ENCODE measurements around the gene UBQLN2. TPM values are rescaled to one million over a fixed set of nuclear protein-coding genes. Genes with fewer than 3 reads are reported as not detected.
"Not testable (repeated sequence)": the region's sequence is repeated elsewhere in the genome, so short reads cannot be mapped to it uniquely, and the experiment has no call there.

The UBQLN2 gene
- total RNA-seq, 1 experiment from 2014 or later: 22.6 TPM

DNA sequence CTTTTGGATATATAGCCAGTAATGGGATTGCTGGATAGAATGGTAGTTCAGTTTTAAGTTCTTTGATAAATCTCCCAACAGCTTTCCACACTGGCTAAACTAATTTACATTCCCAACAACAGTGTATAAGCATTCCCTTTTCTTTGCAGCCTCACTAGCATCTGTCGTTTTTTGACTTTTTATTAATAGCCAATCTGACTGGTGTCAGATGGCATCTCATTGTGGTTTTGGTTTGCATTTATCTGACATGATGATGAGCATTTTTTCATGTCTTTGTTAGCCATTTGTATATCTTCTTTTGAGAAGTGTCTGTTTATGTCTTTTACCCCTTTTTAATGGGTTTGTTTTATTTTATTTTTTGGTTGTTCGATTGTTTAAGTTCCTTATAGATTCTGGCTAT is 13.3 kb downstream of the UBQLN2 start:
- no peaks in the 10 kb centered on the region for H3K9me3 Mint-ChIP-seq (ENCODE audit: unreplicated experiment)
- intact Hi-C loops (cut with micrococcal nuclease; ENCODE audit: unreplicated experiment): no loop called here
- ChIA-PET CTCF (no interaction called here), POLR2A (no interaction called here)
- peaks cover 4% of the 10 kb centered on the region for H3K36me3 Mint-ChIP-seq (ENCODE audit: insufficient read depth, unreplicated experiment)
- Histone ChIP-seq H3K36me3 (ENCODE audit: control insufficient read depth, insufficient read depth, low read length) (no peaks in the 10 kb centered on the region; the same call in 1 of the 2 replicates), H3K9me3 (no peaks in the 10 kb centered on the region), H3K4me3 (ENCODE audit: low read depth, low read length) (no peak overlapping the region), H3K27me3 (replicated peaks; ENCODE audit: control insufficient read depth, insufficient read depth, low read length) (no peaks in the 10 kb centered on the region), H3K4me1 (no peaks in the 10 kb centered on the region)
- no peaks in the 10 kb centered on the region for H3K27me3 Mint-ChIP-seq (ENCODE audit: insufficient read depth, unreplicated experiment)
- no peak overlapping the region for H3K4me3 Mint-ChIP-seq (ENCODE audit: unreplicated experiment)
- TF ChIP-seq, protein P1, sequence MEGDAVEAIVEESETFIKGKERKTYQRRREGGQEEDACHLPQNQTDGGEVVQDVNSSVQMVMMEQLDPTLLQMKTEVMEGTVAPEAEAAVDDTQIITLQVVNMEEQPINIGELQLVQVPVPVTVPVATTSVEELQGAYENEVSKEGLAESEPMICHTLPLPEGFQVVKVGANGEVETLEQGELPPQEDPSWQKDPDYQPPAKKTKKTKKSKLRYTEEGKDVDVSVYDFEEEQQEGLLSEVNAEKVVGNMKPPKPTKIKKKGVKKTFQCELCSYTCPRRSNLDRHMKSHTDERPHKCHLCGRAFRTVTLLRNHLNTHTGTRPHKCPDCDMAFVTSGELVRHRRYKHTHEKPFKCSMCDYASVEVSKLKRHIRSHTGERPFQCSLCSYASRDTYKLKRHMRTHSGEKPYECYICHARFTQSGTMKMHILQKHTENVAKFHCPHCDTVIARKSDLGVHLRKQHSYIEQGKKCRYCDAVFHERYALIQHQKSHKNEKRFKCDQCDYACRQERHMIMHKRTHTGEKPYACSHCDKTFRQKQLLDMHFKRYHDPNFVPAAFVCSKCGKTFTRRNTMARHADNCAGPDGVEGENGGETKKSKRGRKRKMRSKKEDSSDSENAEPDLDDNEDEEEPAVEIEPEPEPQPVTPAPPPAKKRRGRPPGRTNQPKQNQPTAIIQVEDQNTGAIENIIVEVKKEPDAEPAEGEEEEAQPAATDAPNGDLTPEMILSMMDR (IDR thresholded peaks at IDR 0.05; ENCODE audit: insufficient read depth in 1 of 2, low read depth in 1 of 2, low read length in 1 of 2, severe bottlenecking in 1 of 2, unreplicated experiment in 1 of 2): no peak
- no TSS peak for BruUV-seq (replicated peaks)
- no peaks in the 10 kb centered on the region for H3K4me1 Mint-ChIP-seq (ENCODE audit: low read depth, unreplicated experiment)
- no peak overlapping the region for H3K27ac Mint-ChIP-seq (ENCODE audit: unreplicated experiment)
- DNase-seq: no peak

DNA sequence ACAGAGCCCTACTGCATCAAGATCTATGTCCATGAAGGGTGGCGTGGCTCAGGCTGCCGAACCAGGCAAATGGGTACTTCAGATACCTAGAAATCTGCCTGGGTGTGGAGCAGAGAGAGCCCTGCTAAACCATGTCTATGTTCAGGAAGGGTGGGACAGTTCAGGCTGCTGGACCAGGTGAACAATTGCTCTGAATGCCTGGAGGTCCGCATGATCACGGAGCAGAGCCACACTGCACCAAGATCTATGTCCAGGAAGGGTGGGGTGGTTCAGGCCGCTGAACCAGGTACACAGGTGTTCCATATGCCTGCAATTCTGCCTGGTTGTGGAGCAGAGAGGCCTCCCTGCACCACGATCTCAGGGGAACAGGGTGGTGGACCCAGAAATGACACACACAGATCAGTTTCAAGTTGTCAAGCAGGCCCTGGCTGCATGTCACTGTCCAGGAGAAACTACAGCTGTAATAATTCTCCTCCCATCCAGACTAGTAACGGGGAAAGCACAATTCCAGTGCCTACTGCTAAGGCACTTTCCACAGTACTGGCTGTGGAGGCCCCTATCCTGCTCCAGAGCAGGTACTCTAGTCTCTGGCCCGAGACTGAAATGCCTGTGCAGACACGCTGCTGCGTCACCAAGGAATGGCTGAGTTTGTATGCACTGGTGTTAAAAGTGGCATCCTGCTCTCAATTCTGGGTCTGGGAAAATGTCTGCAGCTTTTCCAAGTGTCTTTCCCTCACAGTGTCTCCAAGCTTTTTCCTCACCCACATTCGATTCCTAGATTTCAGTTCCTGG is 25.2 kb downstream of the UBQLN2 start:
- no peak overlapping the region for H3K27ac Mint-ChIP-seq (ENCODE audit: unreplicated experiment)
- CTCF ChIA-PET: no interaction called here
- no TSS peak for BruUV-seq (replicated peaks)

DNA sequence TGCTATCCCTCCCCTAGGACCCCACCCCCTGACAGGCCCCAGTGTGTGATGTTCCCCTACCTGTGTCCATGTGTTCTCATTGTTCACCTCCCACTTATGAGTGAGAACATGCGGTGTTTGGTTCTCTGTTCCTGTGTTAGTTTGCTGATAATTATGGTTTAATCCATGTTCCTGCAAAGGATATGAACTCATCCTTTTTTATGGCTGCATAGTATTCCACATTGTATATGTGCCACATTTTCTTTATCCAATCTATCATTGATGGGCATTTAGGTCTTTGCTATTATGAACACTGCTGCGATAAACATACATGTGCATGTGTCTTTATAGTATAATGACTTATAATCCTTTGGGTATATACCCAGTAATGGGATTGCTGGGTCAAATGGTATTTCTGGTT is 28.4 kb downstream of the UBQLN2 start:
- intact Hi-C loops (cut with micrococcal nuclease; ENCODE audit: unreplicated experiment); H3K27me3 Mint-ChIP-seq (ENCODE audit: insufficient read depth, unreplicated experiment); BruUV-seq (replicated peaks); H3K27me3 ChIP-seq (replicated peaks; ENCODE audit: control insufficient read depth, insufficient read depth, low read length); H3K36me3 Mint-ChIP-seq (ENCODE audit: insufficient read depth, unreplicated experiment); H3K27ac Mint-ChIP-seq (ENCODE audit: unreplicated experiment); H3K4me3 ChIP-seq (ENCODE audit: low read depth, low read length); H3K4me3 Mint-ChIP-seq (ENCODE audit: unreplicated experiment); H3K9me3 ChIP-seq; H3K4me1 ChIP-seq; DNase-seq; H3K36me3 ChIP-seq (ENCODE audit: control insufficient read depth, insufficient read depth, low read length); H3K4me1 Mint-ChIP-seq (ENCODE audit: low read depth, unreplicated experiment); POLR2A ChIA-PET; CTCF ChIA-PET: not testable (repeated sequence)
- peaks cover 10% of the 10 kb centered on the region for H3K9me3 Mint-ChIP-seq (ENCODE audit: unreplicated experiment)

More for the DNA sequence above, 25.2 kb downstream of the UBQLN2 start:
- H3K4me1 Mint-ChIP-seq (ENCODE audit: low read depth, unreplicated experiment): no peaks in the 10 kb centered on the region
- DNase-seq: no peak
- no peak overlapping the region for H3K4me3 Mint-ChIP-seq (ENCODE audit: unreplicated experiment)
- no peaks in the 10 kb centered on the region for H3K9me3 ChIP-seq
- POLR2A ChIA-PET: no interaction called here
- H3K36me3 ChIP-seq (ENCODE audit: control insufficient read depth, insufficient read depth, low read length): no peaks in the 10 kb centered on the region
- H3K27me3 ChIP-seq (replicated peaks; ENCODE audit: control insufficient read depth, insufficient read depth, low read length): no peaks in the 10 kb centered on the region
- no peaks in the 10 kb centered on the region for H3K9me3 Mint-ChIP-seq (ENCODE audit: unreplicated experiment)
- intact Hi-C loops (cut with micrococcal nuclease; ENCODE audit: unreplicated experiment): no loop called here
- TF ChIP-seq, protein P1 (IDR thresholded peaks at IDR 0.05; ENCODE audit: insufficient read depth in 1 of 2, low read depth in 1 of 2, low read length in 1 of 2, severe bottlenecking in 1 of 2, unreplicated experiment in 1 of 2): no peak
- H3K27me3 Mint-ChIP-seq (ENCODE audit: insufficient read depth, unreplicated experiment): no peaks in the 10 kb centered on the region
- H3K4me3 ChIP-seq (ENCODE audit: low read depth, low read length): no peak overlapping the region
- no peaks in the 10 kb centered on the region for H3K4me1 ChIP-seq
- peaks cover 5% of the 10 kb centered on the region for H3K36me3 Mint-ChIP-seq (ENCODE audit: insufficient read depth, unreplicated experiment)
